NCI-H226 (cell line): ENCODE data around the gene RPL35.
"Not testable (repeated sequence)": the region's sequence is repeated elsewhere in the genome, so short reads cannot be mapped to it uniquely, and the experiment has no call there.

ENCODE experiments used
- DNase-seq: peaks from one replicate; pipeline ENCODE4 v3.0.0-alpha.2; 2015

RPL35 gene

DNA sequence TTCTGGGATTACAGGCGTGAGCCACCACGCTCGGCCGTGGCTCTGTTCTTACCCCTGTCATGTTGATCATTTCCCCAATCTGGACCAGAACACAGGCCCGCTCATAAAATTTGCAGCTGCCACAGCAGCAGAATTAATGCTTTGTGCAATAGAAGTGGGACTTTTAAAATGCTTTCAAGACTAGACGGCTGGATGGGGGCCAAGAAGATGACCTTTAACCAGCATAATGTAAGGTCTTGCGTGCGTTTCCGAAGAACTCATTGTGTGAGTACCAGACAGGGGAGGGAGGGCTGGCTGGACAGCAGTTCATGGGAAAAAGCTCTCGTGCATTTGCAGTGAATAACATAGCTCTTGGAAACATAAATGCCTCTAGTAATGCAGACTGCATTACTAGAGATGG lies 12.0 kb downstream of the RPL35 start:
- no peak for DNase-seq

DNA sequence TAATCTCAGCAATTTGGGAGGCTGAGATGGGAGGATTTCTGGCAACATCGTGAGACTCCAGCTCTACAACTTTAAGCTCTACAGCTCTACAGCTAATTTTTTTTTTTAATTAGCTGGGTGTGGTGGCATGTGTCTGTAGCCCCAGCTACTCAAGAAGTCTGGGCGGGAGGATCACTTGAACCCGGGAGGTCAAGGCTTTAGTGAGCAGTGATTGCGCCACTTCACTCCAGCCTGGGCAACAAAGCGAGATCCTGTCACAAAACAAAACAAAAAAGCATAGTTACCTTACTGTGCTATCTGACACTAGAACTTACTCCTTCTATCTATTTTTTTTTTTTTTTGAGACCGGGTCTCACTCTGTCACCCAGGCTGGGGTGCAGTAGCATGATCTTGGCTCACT lies 14.8 kb downstream of the RPL35 start:
- no peak for DNase-seq

DNA sequence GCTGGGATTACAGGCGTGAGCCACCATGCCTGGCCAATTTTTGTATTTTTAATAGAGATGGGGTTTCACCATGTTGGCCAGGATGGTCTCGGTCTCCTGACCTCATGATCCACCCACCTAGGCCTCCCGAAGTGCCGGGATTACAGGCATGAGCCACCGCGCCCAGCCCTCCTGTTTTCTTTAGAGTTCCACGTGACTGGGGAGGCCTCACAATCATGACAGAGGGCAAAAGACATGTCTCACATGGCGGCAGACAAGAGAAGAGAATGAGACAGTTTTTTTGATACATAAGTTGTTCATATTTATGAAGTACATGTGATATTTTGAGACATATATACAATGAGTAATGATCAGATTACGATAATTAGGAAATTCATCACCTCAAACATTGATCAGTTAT lies 15.3 kb downstream of the RPL35 start:
- DNase-seq = not testable (repeated sequence)

DNA sequence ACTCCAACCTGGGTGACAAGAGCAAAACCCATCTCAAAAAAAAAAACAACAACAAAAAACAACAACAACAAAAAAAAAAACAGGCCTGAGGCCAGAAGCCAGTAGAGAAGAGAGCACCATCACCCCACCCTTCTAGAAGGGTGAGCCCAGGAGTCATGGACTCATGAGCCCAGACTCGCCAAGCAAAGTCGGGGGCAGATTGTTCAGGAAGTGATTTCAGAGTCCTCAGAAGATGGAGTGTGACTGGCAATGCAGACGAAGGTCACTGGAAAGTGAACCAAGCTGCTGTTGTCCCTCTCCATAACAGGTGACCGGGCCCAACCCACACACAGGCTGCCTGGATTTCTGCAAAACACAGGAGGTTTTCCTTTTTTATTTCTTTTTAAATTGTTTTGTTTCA lies 17.5 kb downstream of the RPL35 start:
- DNase-seq = no peak

DNA sequence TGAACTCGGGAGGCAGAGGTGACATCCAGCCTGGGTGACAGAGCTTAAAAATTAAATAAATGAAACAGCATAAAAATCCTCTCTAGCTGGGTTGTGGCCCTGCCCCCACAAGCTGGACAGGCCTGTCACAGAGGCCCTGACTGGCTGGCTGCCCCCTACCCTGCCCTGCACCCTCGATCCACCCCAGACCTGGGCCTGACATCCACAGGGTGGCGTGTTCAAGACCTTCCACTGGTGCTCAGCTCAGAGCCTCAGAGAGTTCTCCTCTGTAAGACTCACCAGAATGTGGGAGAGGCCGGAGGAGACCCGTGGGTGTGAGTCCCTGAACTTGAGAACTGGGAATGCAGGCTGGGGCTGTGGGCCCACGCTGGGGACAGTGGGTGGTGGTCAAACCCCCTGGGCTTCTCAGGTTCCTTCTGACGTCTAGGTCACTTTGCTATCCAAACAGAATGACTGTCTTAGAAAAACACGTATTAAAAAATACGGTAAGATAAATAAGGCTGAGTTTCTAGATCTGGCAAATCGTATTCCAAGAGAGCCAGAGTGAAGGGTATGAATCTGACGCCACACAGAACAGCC lies 18.2 kb downstream of the RPL35 start:
- no peak for DNase-seq

DNA sequence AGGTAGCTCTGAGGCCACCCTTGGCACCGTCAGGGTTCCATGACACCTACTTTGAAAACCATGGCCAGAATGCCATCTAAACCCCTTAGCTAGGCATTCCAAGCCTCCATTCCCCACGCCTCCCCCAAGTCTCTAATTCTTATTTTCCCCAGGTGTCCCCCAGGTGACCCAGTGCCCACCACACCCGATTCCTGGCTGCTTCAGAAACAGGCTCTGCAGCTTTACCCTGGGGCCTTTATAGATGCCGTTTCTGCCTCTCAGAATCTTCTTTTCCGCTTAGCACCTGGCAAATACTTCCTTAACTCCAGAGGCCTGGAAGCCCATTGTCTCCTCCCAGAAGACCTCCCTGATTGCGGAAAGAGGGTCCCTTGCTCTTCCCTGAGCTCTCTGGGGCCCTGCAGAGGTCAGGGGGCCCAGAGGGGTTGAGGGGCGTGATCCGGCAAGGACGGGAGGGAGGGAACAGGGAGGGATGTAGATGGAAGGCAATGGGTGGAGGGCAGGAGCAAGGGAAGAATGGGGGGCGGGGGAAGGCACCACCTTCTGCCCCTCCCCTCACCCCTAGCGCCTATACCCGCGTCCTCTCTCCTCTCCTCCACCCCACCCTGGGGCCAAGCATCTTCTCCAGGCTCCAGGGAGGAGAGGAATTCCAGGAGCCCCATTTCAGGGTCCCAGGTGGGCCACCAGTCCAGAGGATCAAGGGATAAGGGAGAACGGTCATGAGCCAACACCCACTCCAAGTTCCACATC lies 20.5 kb downstream of the RPL35 start:
- no peak for DNase-seq

DNA sequence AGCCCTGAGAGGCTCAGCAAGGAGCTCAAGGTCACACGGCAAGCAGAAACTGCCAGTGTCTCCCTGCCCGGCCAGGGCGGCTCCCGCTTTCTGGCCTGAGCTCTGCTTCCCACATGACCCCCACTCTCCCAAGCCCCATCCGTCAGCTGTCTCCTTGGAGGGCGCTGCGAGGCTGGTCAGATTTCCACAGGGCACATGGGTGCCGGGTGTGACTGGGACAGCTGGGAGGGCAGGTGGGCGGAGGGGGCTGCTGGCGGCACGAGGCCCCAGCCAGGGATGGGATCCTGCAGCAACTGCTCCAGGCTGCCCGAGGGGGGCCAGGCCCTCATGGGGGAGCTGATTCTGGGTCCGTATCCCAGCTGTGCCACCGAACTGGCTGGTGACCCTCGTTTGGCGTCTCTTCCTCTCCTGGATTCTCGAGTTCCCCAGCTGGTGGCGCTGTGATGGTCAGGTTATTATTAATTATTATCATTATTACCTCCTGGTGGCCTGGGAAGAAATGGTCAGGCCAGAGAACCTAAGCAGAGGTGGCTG lies 21.4 kb downstream of the RPL35 start:
- no peak for DNase-seq

DNA sequence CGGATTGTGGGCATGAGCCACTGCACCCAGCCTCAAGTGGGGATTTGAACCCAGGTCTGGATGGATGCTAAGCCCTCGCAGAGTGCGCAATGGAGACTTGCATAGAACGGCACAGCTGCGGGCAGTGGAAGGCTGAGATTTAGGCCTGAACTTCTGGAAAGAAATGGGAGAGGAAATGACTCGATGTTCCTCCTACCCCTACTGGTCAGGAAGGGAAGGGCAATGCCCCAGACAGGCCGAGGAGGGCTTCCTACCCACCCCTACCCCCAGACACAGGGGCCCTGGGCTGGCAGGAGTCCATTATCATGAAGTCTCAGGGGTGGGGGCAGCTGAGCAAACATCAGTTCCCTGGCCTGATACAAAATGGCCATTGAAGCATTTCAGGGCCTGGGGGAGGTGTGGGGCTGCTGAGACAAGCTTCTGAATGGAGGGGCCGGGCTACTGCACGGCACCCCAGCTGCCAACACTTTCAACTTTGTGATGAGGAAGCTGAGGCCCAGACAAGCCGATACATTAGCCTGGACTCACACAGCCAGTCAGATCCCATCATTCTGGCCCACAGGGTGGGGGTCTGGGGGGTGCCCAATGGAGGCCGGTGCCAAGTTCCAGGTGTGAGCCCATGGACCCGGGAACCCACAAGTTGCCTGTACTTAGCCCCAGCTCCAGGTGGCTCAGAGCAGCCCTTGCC lies 22.0 kb downstream of the RPL35 start:
- peak; percentile 20 for DNase-seq

DNA sequence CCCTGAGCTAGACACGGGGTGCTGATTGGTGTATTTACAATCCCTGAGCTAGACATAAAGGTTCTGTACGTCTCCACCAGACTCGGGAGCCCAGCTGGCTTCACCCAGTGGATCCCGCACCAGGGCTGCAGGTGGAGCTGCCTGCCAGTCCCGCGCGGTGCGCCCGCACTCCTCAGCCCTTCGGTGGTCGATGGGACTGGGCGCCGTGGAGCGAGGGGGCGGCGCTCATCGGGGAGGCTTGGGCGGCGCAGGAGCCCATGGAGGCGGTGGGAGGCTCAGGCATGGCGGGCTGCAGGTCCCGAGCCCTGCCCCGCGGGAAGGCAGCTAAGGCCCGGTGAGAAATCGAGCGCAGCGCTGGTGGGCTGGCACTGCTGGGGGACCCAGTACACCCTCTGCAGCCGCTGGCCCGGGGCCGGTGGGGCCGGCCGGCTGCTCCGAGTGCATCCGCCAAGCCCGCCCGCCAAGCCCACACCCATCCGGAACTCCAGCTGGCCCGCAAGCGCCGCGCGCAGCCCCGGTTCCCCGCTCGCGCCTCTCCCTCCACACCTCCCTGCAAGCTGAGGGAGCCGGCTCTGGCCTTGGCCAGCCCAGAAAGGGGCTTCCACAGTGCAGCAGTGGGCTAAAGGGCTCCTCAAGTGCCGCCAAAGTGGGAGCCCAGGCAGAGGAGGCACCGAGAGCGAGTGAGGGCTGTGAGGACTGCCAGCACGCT lies 23.0 kb downstream of the RPL35 start:
- DNase-seq = not testable (repeated sequence)

DNA sequence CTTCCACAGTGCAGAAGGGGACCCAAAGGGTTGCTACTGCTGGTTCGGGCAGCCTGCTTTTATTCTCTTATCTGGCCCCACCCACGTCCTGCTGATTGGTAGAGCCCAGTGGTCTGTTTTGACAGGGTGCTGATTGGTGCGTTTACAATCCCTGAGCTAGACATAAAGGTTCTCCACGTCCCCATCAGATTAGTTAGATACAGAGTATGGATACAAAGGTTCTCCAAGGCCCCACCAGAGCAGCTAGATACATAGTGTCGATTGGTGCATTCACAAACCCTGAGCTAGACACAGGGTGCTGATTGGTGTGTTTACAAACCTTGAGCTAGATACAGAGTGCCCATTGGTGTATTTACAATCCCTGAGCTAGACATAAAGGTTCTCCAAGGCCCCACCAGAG lies 23.6 kb downstream of the RPL35 start:
- not testable (repeated sequence) for DNase-seq

DNA sequence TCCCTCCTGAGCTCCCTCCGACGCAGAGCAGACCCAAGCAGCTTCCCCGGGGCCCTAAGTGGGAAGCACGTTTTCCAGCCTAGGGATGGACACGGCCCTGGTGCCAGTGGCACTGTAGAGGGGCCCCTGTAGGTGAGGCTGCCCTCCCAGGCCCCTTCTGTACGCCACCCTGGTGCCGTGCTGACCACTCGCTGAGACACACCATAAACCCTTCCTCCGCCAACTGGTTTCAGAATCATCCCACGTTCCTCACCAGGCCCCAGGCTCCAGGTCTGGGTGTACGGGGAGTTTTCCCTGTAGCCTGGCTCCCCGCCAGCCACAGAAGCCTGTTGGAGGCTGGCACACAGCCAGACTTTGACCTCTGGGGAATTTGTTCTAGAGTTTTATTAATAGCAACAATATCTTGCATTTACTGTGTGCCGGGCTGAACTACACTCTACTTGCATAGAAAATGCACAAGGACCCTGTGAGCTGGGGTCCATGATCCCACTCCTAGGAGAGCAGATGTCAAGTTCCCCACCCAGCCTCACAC lies 26.7 kb downstream of the RPL35 start:
- DNase-seq = peak; percentile 85

DNA sequence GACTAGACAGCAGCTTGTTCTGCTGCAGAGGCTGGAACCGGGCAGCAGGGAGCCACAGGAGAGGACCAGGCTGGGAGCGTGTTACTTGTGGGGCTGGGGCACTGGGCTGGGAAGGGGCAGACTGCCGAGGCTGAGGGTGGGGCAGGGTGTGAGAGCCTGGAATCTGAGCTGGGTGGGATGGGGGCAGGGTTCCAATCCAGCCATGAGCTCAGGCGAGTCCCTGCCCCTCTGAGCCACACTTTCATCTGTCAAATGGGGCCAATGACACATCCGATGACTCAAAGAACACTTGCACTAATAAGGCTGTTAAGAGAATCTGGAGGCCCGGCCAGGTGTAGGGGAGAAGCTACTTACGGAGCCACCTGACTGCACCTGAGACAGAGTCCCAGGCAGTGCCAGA lies 27.2 kb downstream of the RPL35 start:
- DNase-seq = peak; percentile 43

DNA sequence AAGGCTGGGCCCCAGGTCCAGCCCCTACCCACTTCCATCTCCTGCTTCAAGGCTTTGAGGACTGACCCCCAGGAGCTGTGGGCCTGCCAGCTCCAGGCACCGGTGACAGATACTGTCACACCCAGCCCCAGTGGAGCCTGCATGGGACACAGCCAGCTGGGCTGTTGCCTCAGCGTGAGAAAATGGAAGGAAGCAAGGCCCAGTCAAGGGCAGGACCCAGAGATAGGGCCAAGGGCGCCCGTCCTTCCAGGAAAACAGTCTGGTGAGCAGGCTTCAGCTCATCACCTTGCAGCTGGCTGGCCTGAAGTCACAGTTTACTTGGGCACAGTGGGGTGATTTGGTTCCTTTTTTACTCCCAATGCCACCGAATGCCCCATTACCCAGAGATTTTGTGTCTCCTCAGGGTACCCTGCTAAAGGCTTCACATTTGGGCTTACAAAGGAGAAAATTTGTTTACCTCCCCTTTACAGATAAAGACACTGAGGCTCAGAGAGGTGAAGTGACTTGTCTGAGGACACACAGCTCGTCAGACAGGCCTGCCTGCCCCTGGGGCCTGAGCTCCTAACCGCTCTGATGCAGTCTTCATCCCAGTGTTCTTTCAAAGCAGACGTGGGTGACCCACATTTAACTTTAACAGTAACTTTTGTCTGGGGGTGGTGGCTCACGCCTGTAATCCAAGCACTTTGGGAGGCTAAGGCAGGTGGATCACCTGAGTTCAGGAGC lies 30.0 kb downstream of the RPL35 start:
- DNase-seq = no peak

DNA sequence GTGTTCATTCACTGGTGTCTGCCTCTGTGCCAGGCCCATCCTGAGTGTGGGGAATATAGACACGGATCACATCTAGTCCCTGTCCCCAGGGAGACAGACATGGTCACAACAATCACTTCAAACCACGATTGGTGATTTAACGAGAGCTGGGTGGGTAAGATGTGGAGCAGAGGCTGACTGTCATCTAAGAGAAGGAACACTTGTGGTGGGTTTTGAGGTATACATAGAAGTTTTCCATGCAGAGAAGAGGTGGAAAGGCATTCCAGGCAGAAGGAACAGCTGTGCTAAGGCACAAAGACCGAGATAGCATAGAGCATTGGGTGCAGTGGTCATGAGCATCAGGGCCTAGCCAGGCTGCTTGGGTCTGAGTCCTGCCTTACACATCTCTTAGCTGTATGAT lies 31.2 kb downstream of the RPL35 start:
- no peak for DNase-seq

DNA sequence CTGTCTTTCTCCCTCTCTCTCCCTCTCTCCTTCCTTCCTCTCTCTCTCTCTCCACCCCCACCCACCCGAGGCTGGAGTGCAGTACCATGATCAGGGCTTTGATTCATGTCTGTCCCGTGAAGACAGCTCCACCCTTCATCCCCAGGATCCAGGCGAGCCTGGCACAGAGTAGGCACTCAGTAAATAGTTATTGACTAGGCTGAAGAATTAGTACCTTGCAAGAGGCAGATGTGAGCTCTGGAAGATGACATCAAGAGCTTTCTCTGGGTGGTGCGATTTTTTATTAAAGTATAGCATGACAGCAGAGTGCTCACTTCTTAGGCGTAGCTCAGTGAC lies 32.5 kb downstream of the RPL35 start:
- DNase-seq = no peak

DNA sequence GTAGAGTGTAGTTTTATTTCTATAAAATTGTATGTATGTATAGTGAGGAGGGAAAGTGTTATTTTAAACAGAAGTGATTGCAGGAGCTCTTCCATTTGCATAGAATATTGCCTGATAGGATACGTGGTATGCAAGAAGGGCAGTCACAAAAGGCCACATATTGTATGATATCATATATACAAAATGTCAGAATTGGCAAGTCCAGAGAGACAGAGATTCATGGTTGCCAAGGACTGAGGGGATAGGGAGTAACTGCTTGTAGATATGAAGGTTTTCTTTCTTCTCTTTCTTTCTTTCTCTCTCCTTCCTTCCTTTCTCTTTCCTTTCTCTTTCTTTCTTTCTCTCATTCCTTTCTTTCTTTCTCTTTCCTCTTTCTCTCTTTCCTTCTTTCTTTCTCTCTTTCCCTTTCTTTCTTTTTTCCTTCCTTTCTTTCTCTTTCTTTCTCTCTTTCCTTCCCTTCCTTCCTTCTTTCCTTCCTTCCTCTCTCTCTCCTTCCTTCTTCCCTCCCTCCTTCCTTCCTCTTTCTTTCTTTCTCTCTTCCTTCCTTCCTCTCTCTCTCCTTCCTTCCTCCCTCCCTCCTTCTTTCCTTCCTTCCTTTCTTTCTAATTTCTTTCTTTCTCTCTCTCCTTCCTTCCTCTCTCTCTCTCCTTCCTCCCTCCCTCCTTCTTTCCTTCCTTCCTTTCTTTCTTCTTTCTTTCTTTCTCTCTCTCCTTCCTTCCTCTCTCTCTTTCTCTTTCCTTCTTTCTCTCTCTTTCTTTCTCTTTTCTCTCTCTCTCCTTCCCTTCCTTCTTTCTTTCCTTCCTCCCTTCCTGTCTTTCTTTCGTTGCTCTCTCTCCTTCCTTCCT lies 33.0 kb downstream of the RPL35 start:
- no peak for DNase-seq

DNA sequence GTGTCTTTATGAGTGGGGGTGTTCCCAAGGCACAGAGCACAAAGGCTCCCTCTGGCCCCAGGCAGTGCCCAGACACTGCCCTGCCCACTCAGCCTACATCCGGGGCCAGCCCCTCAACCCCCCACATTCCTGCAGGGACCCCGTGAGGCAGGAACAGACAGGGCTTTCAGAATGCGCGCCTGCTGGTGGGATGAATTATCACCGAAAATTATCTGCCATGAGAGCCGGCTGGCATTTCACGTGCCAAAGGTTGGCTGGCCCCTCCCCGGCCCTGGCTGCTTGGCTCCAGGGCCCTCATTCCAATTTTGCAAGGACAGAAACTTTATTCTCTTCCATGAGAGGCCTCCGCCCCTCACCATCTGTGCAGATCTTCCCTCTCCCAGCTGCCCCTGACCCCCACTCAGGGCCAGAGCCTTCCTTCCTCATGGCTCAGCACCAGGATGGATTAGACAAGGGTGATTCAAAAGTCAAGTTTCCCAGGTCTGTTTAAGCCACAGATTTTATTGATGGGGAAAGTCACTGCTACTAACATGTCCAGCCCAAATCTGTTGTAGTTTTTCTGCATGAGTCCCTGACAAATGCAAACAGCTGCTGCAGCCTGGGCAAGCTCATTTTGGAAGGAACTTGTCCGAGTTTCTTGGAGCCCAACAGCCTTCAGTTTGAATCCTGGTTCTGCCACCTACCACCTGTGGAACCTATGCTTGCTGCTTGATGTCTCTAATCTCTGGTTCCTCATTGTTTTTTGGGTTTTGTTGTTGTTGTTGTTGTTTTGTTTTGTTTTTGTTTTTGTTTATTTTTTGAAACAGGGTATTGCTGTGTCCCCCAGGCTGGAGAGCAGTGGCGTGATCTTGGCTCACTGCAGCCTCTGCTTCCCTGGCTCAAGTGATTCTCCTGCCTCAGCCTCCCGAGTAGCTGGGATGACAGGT lies 40.8 kb downstream of the RPL35 start:
- no peak for DNase-seq

DNA sequence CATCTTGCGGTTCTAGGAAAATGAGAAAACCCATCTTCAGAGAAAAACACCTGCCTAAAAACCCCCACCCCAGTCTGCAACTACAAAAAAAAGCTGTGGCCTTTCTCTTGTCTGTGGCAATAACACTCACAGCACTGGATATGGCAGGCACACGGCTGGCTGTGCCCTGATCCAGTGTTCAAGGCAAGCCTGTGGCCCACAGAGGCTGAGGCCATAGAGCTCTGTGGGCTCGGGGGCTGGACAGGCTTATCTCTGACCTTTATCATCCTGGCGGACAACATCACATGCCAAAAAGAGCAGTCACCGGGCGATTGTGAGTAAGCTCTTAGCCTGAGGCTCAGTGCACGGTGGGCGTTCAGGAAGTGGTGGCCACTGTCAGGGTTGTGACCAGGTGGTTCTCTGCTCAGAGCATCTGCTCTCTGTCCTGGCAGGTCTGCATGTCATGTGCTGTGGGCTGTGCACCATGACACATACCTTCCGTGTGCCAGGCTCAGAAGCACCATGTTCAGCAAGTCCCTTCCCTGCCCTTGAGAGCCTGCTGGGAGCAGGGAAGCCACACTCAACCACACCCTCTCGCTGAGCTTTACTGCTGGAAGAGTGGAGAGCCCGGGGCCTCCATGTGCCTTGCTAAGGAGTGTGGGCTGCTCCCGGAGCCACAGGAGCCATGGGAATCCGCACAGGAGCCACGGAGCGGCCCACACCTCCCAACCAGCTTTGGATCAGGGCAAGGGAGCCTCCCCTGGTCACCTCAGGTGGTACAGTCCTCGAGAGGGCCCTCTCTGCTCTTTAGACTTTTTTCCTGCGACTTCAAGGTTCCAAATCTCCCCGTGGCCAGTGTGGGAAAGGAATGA lies 43.1 kb downstream of the RPL35 start:
- DNase-seq = peak; percentile 72

DNA sequence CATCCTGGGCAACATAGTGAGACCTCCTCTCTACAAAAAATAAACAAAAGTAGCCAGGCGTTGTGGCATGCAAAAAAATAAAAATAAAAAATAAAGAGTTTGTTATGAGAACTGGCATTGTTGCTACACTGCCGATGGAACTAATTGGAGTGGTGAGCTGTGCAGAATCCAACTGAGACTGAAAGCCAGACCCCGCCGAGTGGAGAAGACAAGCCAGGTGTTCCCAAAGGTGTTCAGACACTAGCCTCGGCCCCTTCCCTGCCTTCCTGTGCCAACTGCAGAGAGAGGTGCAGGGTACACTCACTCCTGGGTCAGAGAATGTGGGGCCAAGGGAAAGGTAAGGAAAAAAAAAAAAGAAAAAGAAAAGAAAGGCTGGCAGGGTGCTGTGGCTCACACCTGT lies 46.2 kb downstream of the RPL35 start:
- DNase-seq = no peak

DNA sequence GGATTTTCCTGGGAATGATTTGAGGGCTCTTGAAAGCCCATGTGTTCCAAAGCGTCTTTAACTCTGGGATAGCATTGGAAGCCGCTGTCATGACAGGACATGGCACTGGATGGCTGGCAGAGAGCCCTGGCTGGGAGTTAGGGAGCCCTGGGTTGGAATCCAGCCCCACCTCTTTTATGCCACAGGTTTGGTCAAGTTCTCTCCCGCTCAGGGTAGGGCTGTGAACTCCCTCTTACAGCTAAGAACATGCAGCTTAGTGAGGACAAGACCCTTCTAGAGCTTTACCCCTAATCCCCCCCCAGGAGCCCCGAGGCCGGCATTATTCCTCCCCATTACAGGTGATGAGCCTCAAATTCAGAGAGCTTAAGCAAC lies 47.6 kb downstream of the RPL35 start:
- no peak for DNase-seq
